HG02759 (cell line): Measurements from ENCODE around the gene EPHX1.

ENCODE experiments used
- ATAC-seq: cut with Tn5 transposase; IDR thresholded peaks from one replicate; pipeline ENCODE4 v1.9.1; 2021; ENCODE audit warnings: mild to moderate bottlenecking, moderate library complexity; ENCODE audit not compliant: unreplicated experiment

EPHX1 gene

DNA sequence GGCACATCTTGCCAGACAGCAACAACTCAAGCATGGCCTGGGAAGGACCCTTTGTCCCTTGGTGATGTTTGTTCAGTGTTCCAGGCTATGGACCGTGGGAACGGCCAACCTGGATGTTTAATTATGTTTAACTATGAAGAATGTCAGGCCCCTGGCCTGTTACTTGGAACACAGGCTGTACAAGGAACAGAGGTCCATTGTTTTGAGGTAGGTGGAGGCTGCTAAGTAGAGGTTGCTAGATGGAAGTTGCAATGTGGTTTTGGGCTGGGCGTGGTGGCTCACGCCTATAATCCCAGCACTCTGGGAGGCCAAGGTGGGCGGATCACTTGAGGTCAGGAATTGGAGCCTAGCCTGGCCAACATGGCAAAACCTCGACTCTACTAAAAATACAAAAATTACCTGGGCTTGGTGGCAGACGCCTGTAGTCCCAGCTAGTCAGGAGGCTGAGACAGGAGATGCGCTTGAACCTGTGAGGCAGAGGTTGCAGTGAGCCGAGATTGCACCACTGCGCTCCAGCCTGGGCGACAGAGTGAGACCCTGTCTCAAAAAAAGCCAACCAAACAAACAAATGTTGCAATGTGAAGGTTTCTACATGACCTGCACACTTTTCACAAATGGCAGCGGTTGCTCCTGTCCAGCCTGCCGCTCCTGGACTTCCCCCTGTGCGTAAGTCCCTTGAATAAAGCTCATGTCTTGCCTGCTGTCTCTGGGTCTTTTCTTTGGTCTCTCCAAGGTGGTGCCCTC, 81.5 kb downstream of the EPHX1 start:
- no peak for ATAC-seq

GRCh38 chr1:225892307-225892706, 82.4 kb downstream of the EPHX1 start:
- ATAC-seq: no peak
